PC-9 (cell line): Measurements from ENCODE around the gene LRP11. TPM values are rescaled to one million over a fixed set of nuclear protein-coding genes. Genes with fewer than 3 reads are reported as not detected.

ENCODE experiments used
- BruUV-seq: library from RNA; stranded (reverse); fragments of 400-500 nt; replicated peaks from 2 replicates; lab custom pipeline; 2021; lab: Mats Ljungman, UMichigan
- CTCF ChIA-PET: fragments of 300-600 bp; sonication (Branson Sonifier 250); formaldehyde crosslinking; loops from one replicate; lab custom pipeline; 2022; ENCODE audit warnings: antibody characterized with exemption; lab: Charles Lee
- POLR2A ChIA-PET: fragments of 300-600 bp; sonication (Branson Sonifier 250); formaldehyde crosslinking; loops from one replicate; lab custom pipeline; 2022; ENCODE audit warnings: antibody characterized with exemption; ENCODE audit not compliant: unreplicated experiment; lab: Charles Lee
- DNase-seq, 2 experiments: peaks; one replicate each; pipeline versions ENCODE4 v3.0.0 to v3.0.0-alpha.2; 2015 to 2022; ENCODE audit warnings: mixed read lengths in 1 of 2
- H2AFZ ChIP-seq: fragments of 200-600 bp; sonication (generic); 2 replicates; pipeline ENCODE4 v1.8.1; 2017; ENCODE audit warnings: antibody characterized with exemption
- H3F3A ChIP-seq: fragments of 200-600 bp; sonication (generic); 2 replicates; pipeline ENCODE4 v1.8.1; 2017; ENCODE audit warnings: antibody characterized with exemption, mild to moderate bottlenecking, low read depth; ENCODE audit not compliant: insufficient read depth
- H3K27ac ChIP-seq: fragments of 200-600 bp; sonication (generic); 2 replicates; pipeline ENCODE4 v1.6.1; 2016; ENCODE audit warnings: mixed run types
- H3K27me3 ChIP-seq: fragments of 200-600 bp; sonication (generic); 2 replicates; pipeline ENCODE4 v1.6.1; 2016; ENCODE audit warnings: low read depth, mixed run types; ENCODE audit not compliant: insufficient read depth
- H3K36me3 ChIP-seq: fragments of 200-600 bp; sonication (generic); 2 replicates; pipeline ENCODE4 v1.6.1; 2016; ENCODE audit warnings: low read depth, mixed run types
- H3K4me1 ChIP-seq: fragments of 200-600 bp; sonication (generic); replicated peaks from 2 replicates; pipeline ENCODE4 v1.6.1; 2016; ENCODE audit warnings: mixed run types; ENCODE audit not compliant: insufficient read depth
- H3K4me2 ChIP-seq: fragments of 200-600 bp; sonication (generic); 2 replicates; pipeline ENCODE4 v1.6.1; 2017; ENCODE audit warnings: mixed run types
- H3K4me3 ChIP-seq: fragments of 200-600 bp; sonication (generic); 2 replicates; pipeline ENCODE4 v1.6.1; 2016; ENCODE audit warnings: mixed run types
- H3K79me2 ChIP-seq: fragments of 200-600 bp; sonication (generic); 2 replicates; pipeline ENCODE4 v1.6.1; 2017; ENCODE audit warnings: low read depth, mixed run types
- H3K9me2 ChIP-seq: fragments of 200-600 bp; sonication (generic); 2 replicates; pipeline ENCODE4 v1.8.1; 2017; ENCODE audit warnings: mild to moderate bottlenecking; ENCODE audit not compliant: insufficient read depth
- H3K9me3 ChIP-seq: fragments of 200-600 bp; sonication (generic); 2 replicates; pipeline ENCODE4 v1.8.1; 2016; ENCODE audit warnings: low read depth; ENCODE audit not compliant: insufficient read depth
- H4K20me1 ChIP-seq: fragments of 200-600 bp; sonication (generic); 2 replicates; pipeline ENCODE4 v1.8.1; 2017; ENCODE audit not compliant: insufficient read depth
- EZH2 ChIP-seq: fragments of 200-600 bp; sonication (generic); IDR thresholded peaks from 2 replicates; pipeline ENCODE4 v1.8.0; 2017; ENCODE audit warnings: antibody characterized with exemption, low read depth
- intact Hi-C: fragments of 100-400 bp; cut with micrococcal nuclease; formaldehyde crosslinking; loops from one replicate; pipeline ENCODE4 v1.10.0; 2022; ENCODE audit not compliant: unreplicated experiment
- total RNA-seq: library from RNA; stranded (reverse); gene quantifications from 2 replicates; pipeline ENCODE4 v1.2.3, GENCODE V29; 2021
- TF ChIP-seq, protein P1 (sequence below): fragments of 200-600 bp; sonication (generic); conservative IDR thresholded peaks from 2 replicates; pipeline ENCODE4 v1.6.1; 2017; ENCODE audit warnings: mixed run types, antibody characterized with exemption, mild to moderate bottlenecking, moderate library complexity

The LRP11 gene
- total RNA-seq, 1 experiment from 2014 or later = 38.6 TPM

- Histone ChIP-seq H3K4me1 (no peaks in the 10 kb centered on the region), H3K27ac (no peak overlapping the region), H3K4me2 (no peak overlapping the region), H3F3A (no peaks in the 10 kb centered on the region), H3K27me3 (no peaks in the 10 kb centered on the region), H3K4me3 (no peak overlapping the region), H3K9me3 (no peaks in the 10 kb centered on the region; the same call in 1 of the 2 replicates), H4K20me1 (no peaks in the 10 kb centered on the region), H2AFZ (no peak overlapping the region), H3K79me2 (no peaks in the 10 kb centered on the region), H3K36me3 (no peaks in the 10 kb centered on the region), H3K9me2 (no peaks in the 10 kb centered on the region)
- no TSS peak for BruUV-seq
- intact Hi-C loops = no loop called here
- POLR2A ChIA-PET = no interaction called here
- DNase-seq = no peak
- CTCF ChIA-PET = no interaction called here
- TF ChIP-seq EZH2 = no peak
- TF ChIP-seq, protein P1, sequence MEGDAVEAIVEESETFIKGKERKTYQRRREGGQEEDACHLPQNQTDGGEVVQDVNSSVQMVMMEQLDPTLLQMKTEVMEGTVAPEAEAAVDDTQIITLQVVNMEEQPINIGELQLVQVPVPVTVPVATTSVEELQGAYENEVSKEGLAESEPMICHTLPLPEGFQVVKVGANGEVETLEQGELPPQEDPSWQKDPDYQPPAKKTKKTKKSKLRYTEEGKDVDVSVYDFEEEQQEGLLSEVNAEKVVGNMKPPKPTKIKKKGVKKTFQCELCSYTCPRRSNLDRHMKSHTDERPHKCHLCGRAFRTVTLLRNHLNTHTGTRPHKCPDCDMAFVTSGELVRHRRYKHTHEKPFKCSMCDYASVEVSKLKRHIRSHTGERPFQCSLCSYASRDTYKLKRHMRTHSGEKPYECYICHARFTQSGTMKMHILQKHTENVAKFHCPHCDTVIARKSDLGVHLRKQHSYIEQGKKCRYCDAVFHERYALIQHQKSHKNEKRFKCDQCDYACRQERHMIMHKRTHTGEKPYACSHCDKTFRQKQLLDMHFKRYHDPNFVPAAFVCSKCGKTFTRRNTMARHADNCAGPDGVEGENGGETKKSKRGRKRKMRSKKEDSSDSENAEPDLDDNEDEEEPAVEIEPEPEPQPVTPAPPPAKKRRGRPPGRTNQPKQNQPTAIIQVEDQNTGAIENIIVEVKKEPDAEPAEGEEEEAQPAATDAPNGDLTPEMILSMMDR = no peak
Observed at GRCh38 chr6:149907317-149907716, 43.2 kb upstream of the LRP11 start.

- Histone ChIP-seq H3K4me2 (no peak overlapping the region), H3K4me3 (no peak overlapping the region), H3K36me3 (no peaks in the 10 kb centered on the region), H3F3A (no peaks in the 10 kb centered on the region), H3K79me2 (no peaks in the 10 kb centered on the region), H3K27ac (no peak overlapping the region), H4K20me1 (no peaks in the 10 kb centered on the region), H3K9me2 (no peaks in the 10 kb centered on the region), H3K9me3 (no peaks in the 10 kb centered on the region; the same call in 1 of the 2 replicates), H3K27me3 (no peaks in the 10 kb centered on the region), H3K4me1 (no peaks in the 10 kb centered on the region), H2AFZ (no peak overlapping the region)
- TF ChIP-seq EZH2 = no peak
- TF ChIP-seq, protein P1 = no peak
- BruUV-seq = no TSS peak
- ChIA-PET CTCF (no interaction called here), POLR2A (no interaction called here)
- DNase-seq = no peak
- intact Hi-C loops = no loop called here
Observed at GRCh38 chr6:149906405-149906804, 42.2 kb upstream of the LRP11 start.

DNA sequence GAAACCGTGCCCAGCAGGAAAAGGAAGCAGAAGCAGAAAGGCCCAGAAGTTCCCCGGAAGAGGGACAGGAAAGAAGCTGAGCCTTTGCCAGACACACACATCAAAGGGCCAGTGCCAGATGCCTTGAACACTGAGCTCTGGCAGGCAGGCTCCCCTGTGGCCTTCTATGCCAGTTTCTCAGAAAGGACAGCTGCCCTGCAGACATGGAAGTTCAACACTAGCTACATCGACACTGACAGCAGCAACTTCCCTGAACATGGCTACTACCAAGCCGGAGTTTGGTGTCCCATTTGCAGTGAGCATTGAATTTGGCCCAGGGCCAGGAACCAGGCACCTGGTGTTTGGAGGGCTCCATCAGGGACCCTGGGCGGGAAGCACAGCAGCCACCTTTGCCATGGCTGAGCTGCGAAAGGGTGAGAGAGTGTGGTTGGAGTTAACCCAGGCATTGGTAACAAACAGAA is 41.8 kb upstream of the LRP11 start:
- Histone ChIP-seq H3K9me2 (no peaks in the 10 kb centered on the region), H3K4me3 (no peak overlapping the region), H3K79me2 (no peaks in the 10 kb centered on the region), H3K9me3 (no peaks in the 10 kb centered on the region; the same call in 1 of the 2 replicates), H3K27ac (no peak overlapping the region), H4K20me1 (no peaks in the 10 kb centered on the region), H3K4me1 (no peaks in the 10 kb centered on the region), H3K36me3 (no peaks in the 10 kb centered on the region), H2AFZ (no peak overlapping the region), H3K4me2 (no peak overlapping the region), H3K27me3 (no peaks in the 10 kb centered on the region), H3F3A (no peaks in the 10 kb centered on the region)
- intact Hi-C loops = no loop called here
- no peak for DNase-seq
- POLR2A ChIA-PET = no interaction called here
- no TSS peak for BruUV-seq
- CTCF ChIA-PET = no interaction called here
- no peak for TF ChIP-seq EZH2
- TF ChIP-seq, protein P1 = no peak
